Measurements from ENCODE around the gene STXBP5.

STXBP5 gene

DNA sequence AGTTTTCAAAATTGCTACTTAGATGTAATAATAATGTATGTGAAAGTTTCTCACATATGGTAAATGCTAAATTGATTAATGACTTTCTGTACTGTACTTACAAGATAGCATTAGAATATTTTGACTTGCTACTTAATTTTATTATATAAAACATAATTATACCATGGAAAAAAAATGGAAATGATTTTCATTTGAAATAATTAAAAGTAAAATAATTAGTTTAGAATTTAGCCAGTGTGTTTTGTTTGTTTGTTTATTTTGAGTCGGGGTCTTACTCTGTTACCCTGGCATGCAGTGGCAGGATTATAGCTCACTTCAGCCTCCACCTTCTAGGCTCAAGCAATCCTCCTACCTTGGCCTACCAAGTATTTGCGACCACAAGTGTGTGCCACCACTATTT is 7.1 kb downstream of the STXBP5 start:
- no peak for DNase-seq (ENCODE audit: low spot score)

DNA sequence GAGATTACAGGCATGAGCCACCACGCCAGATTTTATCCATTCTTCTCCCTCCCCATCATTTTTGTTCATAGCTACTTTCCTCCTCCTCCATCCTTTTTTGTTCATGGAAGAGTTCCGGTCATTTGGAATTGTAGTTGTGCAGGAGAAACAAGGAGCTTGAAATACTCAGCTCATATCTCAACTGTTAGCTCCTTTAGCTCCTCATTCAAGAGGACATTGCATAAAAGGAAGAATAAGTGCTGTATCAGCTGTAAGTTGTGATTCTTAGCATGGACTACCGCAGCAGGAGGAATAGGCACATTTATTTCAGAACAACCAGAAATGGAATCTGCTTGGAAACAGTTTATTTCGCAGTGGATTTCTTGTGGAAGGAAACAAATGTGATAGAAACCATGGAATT is 7.6 kb downstream of the STXBP5 start:
- DNase-seq (ENCODE audit: low spot score) = no peak

DNA sequence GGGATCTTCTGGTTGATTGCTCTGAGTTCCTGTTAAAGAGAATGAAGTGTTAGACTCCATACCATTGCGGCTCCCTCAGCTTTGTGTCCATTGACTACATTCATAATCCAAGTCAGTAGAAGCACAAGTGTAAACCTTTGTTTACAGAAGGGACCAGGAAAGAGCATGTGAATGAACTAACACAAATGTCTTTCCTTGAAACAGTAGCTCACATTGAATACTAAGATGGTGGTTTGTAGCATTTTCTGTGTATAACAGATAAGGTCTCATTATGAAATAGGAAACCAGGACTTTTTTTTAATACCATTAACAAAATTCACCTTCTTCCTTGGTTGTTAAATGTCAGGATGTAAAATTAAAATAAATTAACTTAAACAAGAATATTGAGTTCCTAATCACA is 8.4 kb downstream of the STXBP5 start:
- no peak for DNase-seq (ENCODE audit: low spot score)

DNA sequence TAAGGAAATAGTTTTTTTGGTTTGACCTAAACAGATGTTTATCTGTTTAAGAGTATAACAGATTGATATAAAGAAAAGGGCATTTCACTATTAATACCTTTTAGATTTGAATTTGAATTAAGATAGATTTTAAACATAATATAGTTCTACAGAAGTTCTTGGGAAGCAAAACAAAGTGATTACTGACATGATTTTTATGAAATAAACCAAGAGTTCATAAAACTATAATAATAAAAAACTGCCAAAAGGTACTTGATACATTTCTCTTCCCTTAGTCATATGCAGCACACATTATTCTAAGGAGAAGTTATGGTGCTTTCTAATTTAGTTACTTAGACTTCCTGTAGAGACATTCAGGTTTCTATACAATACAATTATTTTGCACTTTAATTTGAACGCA is 9.6 kb downstream of the STXBP5 start:
- no peak for DNase-seq (ENCODE audit: low spot score)

DNA sequence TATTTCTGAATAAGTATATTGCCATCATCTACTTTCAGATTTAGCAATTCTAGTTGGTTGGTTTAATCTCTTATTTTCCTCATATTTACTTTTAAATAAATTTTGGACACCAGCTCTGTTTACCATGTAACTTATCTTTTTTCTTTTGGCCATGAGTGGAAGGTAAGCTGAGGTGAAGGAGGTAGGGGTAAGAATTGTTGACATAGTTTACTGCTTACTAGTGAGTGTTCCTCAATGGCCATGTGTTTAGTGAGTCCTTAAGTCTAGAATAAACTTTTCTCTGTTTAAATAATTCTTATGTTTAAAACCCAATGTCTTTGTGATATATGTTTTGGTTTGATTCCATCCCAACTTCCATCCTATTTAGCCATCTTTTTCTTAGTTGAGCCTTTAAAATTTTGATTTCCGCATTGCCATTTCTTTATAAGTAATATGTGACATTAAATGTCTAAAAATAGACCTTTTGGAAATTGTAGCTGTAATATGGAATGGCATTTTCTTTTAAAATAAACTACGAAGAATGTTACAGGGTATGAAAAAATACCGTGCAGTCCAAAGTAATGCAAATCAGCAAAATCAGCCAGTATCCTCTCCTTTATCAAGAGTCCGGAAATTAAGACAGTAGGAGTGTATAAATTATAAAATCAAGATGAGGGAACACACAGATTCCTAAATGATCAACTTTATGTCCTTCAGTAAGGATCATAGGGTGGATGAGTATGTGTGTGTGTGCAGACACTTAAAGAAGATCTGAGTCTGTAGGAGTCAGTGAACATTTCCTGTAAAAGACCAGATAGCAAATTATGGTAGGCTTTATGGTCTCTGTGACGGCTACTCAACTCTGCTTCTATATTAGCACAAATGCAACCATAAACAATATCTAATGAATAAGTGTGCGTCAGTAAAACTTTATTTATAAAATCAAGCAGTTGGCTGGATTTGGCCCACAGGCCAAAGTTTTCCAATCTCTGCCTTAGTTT is 10.3 kb downstream of the STXBP5 start:
- DNase-seq (ENCODE audit: low spot score) = no peak

DNA sequence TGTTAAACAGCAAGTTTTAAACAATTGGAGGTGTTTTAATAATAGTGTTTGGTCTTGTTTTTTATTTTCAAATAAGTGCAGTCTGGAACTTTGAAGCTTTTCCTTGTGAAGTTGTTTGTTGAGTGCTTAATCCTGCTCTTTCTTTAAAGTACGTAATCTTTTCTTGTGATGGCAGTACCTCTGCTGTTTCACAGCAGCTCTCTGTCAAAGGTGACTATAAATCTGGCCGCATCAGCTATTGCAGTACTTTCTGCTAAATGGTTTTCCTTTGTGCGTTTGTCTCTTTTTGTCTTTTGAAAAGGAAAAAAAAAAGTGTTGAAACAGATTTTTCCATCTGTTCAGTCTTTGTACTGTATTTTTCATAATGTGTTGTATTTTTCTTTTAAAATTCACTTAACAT is 12.7 kb downstream of the STXBP5 start:
- DNase-seq (ENCODE audit: low spot score) = no peak

DNA sequence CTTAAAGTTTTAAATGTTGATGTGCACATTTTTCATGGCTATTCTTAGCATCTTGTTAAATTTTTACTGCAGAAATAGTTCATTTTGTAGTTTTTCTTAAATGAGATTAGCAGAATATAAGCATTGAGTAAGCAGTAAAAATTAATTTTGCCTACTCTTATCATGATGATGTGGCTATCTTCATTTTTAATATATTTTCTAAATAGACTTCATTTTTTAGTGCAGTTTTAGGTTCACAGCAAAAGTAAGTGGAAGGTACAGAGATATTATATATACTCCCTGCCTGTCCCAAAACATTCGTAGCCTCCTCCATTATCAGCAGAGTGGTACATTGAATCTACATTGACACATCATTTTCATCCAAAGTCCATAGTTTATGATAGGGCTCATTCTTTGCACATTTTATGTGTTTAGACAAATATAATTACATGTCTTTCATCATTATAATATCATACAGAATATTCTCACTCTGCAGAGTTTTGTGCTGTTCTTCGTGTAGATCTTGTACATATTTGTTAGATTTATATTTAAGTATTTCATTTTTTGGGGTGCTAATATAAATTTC is 13.7 kb downstream of the STXBP5 start:
- no peak for DNase-seq (ENCODE audit: low spot score)

DNA sequence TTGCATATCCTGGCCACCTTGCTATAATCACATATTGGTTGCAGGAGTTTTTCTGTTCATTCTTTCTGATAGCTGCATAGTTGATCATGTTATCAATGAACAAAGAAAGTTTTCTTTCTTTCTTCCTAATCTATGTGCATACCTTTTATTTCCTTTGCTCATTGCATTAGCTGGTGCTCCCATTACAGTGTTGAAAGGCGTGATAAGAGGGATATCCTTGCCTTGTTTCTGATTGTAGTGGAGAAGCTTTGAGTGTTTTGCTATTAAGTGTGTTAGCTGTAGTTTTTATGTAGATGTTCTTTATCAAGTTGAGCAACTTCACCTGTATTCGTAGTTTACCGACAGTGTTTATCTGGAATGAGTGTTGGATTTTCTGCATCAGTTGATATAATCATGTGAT is 14.6 kb downstream of the STXBP5 start:
- no peak for DNase-seq (ENCODE audit: low spot score)

DNA sequence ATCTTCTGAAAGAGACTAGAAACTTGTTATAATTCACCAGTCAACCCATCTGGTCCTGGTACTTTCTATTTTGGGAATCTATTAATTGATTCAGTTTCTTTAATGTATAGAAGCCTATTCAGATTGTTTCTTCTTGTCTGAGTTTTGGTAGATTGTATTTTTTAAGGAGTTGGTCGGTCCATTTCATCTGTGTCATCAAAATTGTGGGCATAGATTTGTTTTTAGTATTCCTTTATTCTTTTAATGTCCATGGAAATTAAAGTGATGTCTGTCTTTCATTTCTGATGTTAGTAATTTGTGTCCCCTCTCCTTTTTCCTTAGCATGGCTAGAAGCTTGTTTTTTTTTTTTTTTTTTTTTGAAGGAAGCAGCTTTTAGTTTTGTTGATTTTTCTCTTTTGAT is 15.2 kb downstream of the STXBP5 start:
- no peak for DNase-seq (ENCODE audit: low spot score)

DNA sequence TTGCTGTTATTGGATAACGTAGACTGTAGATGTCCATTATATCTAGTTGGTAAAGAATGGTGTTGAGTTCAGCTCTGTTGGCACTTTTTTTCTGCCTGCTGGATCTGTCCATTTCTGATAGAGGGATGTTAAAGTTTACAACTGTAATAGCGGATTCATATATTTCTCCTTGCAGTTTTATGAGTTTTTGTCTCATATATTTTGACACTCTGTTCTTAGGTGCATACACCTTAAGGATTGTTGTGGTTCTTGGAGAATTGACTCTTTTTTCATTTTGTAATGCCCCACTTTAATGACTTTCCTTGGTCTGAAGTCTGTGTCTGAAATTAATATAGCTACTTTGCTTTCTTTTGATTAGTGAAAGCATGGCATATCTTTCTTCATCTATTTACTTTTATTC is 16.1 kb downstream of the STXBP5 start:
- no peak for DNase-seq (ENCODE audit: low spot score)

DNA sequence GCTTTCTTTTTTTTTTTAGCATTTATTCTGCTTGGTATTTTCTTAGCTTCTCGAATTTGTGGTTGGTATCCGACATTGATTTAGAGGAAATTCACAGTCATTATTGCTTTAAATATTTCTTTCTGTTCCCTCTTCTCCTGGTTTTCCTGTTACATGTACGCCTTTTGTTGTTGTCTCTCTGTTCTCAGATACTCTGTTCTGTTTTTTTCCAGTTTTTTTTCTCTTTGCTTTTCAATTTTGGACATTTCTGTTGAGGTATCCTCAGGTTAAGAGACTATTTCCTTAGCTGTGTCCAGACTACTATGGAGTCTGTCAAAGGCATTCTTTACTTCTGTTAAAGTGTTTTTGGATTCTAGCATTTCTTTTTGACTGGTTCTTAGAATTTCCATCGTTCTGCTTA is 17.5 kb downstream of the STXBP5 start:
- DNase-seq (ENCODE audit: low spot score) = no peak

DNA sequence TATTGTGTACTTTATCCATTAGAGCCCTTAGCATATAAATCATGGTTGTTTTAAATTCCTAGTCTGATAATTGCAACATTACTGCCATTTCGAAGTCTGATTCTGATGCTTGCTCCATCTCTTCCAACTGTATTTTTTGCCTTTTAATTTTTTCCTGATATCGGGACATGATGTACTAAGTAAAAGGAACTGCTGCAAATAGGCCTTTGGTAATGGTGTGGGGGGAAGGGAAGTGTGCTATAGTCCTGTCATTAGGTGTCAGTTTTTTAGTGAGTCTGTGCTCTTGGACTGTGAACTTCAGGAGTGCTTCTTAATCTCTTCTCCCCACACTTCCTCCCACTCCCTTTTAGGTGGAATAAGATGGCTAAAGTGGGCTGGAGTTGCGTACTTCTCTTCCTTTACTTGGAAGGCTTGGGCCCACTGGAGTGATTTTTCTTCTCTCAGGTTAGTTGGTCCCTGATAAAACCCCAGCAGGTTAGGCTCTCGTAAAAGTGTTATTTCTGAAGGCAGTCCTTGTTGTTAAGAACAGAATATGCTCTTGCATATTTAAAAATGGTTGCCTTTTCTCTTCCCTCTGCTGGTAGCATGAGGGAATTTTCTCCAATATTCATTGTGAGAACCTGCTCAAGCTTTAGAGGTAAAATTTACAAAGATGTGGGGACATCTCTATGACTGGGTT is 18.1 kb downstream of the STXBP5 start:
- DNase-seq (ENCODE audit: low spot score) = peak; percentile 20

DNA sequence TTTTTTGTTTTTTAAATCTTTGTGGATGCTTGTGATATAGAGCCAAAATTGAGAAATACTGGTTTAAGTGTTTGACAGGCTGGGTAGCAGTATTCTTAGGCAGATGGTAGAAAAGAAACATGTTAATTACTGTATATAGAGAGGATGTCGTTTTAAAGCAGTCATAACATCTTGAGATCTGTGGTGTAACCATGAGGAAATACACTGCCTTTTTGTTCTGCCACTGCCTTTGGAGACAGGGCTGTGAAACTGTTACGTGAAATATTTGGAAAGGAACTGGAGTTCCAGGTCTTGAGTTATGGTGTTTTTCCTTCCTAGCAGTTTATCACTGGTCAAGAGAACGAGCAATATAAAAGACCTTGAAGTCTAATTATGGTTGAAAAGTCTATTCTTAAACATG is 19.5 kb downstream of the STXBP5 start:
- no peak for DNase-seq (ENCODE audit: low spot score)

DNA sequence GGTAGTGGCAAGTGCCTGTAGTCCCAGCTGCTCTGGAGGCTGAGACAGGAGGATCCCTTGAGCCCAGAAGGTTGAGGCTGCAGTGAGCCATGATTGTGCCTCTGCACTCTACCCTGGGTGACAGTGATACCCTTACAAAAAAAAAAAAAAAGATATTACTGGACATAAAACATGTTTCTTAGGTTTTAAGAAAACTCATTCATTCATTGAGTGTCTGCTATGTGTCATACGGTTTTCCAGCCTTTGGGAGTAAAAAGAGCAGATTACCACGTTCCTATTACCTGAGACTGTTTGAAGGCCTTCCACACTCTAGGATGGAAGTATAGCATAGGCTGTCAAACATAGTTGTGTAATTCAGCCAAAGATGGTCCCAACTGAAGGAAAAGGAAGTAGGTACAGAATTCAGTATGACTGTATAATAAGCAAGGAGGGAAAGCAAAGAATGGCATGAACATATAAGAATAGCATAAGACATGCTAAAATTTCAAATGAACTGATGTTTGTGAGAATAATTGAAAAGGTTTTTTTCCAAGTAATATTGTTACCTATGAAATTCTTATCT is 22.0 kb downstream of the STXBP5 start:
- no peak for DNase-seq (ENCODE audit: low spot score)

DNA sequence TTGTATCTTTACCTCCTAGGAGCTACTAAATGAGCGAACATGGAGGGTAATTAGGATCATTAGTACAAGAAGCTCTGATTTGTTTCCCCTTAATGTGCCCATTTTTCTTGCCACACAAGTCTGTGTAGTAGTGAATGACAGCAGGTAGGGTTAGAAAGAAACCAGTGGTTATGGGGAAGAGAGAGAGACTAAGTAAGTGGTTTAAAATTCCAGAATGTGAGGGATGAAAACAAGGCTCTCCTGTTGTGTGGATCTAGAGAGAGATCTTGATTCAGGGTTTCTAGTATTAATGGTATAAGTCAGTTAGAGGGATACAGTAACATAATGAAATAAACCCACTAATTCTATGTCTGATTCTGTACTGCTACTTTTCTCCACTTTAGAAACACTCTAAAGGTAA is 22.7 kb downstream of the STXBP5 start:
- DNase-seq (ENCODE audit: low spot score) = no peak

DNA sequence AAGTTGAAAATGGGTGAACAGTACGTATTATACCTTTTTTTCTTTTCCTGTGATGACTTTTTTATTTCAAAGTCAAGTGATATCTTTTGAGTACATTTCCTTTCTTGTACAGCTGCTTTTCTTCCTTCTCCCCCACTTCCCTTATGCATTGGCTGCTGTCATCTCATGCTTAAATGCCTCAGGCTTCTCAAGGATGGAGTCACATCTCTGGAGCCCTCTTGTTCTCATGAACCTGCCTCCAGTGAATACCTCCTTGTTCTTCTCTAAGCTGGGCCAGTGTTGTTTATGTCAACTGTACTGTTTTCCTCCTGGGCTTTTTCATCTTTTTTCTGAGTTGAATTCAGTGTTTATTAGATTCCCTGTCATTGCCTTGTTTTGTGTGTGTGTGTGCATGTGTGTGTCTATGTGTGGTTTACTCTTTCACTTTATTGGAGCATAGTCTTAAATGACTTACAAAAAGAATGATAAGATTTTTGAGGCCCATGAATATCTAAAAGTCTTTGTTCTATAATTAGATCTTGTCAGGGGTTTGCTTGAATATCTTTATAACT is 23.6 kb downstream of the STXBP5 start:
- no peak for DNase-seq (ENCODE audit: low spot score)

DNA sequence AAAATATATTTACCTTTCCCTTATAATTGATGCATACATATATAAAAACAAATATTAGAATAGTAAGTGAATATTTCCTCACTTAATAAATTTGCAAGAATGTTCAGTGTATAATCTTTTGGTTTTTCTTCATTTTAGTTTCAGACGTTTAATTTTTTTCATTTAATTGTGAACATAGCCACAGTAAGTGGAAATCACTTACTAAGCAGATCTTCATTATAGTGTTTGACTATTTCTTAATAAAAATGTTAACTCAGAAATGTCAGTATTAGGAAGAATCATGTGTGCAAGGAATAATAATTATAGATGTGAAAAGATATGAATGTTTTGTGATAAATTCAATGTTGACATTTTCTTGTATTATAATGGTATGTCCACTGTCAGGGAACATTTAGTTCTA is 27.4 kb downstream of the STXBP5 start:
- no peak for DNase-seq (ENCODE audit: low spot score)

DNA sequence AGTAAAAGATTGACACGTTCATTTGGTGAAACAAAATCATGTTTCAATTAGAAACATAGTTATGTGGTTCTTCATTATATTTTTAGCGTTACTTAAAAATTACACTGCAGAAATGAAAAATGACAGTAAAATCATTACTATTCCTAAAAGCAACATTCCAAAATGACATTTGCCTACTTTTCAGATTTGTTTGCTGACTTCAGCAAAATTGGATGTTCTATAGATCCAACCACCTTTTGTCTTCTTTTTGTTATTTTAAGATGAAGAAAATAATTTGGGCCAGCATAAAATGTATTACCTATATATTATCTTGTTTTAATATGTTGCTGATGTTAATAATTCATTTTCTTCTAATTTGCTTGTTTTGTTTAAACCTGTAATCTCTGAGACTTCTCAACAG is 30.5 kb downstream of the STXBP5 start:
- DNase-seq (ENCODE audit: low spot score) = no peak

DNA sequence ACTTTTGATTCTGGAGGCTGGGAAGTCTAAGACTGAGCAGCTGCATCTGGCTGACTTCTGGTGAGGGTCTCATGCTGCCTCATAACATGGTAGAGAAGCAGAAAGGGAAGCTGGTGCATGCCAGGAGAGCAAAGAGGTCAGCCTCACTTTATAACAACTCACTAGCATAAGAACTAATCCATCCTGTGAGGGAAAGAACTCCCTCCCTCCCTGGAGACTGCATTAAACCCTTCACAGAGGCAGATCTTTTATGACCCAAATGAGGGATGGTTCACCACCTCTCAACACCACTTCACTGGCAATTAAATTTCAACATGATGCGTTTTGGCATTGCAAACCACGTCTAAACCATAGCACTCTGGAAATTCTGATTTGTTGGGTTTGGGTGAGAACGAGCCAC is 33.9 kb downstream of the STXBP5 start:
- no peak for DNase-seq (ENCODE audit: low spot score)

DNA sequence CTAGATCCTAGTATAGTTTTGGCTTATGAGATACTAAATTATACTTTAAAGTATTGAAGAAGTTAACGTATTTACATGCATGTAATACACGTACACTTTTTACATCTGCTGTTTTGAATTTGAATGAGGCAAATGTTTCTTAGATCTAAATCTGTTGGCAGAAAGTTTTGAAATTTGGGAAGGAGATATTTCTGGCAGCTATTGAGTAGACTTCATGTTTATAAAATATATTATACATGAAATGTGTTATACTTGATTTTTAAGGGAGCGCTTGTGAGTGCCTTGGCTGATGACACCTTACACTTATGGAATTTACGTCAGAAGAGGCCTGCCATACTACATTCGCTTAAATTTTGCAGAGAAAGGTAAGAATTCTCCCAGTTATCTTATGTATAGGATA is 34.7 kb downstream of the STXBP5 start:
- DNase-seq (ENCODE audit: low spot score) = no peak

DNA sequence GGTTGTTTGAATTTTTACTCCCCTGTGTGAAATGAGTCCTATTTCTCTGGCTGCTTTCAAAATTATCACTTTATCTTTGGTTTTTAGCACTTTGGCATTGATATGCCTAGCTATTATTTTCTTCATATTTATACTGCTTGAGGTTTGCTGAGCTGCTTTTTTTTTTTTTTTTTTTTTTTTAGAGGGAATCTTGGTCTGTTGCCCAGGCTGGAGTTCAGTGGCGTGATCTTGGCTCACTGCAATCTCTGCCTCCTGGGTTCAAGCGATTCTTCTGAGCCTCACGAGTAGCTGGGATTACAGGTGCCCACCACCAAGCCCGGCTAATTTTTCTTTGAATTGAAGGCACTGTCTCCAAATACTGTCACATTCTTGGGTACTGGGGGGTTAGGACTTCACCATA is 40.6 kb downstream of the STXBP5 start:
- no peak for DNase-seq (ENCODE audit: low spot score)

DNA sequence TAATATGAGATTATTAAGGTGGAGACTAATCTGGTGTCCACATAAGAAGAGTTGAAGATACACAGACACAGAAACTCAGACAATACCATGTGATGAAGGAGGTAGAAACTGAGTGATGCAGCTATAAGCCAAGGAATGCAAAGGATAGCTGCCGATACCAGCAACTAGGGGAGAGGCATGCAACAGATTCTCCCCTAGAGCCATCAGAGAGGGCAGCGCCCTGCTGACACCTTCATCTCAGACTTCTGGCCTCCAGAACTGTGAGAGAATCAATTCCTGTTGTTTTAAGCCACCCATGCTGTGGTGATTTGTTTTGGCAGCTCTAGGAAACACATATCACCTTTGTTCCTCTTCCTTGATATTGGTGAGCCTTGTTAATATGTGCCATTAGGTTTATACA is 41.5 kb downstream of the STXBP5 start:
- no peak for DNase-seq (ENCODE audit: low spot score)
